ENCODE data around the gene ZNF112.
"Not testable (repeated sequence)": the region's sequence is repeated elsewhere in the genome, so short reads cannot be mapped to it uniquely, and the experiment has no call there.

ZNF112 gene

GRCh38 chr19:44356383-44357111, at the start of gene ZNF112:
ZNF112 (minus strand) TSS chr19:44356680; CDS start chr19:44340539, 16,141 bp downstream.
- DNase-seq (ENCODE audit: low spot score): peak; percentile 98

GRCh38 chr19:44401139-44402115, 44.9 kb upstream of the ZNF112 start, which contains the start of gene ZNF285:
ZNF285 (minus strand) TSS chr19:44401608; CDS start chr19:44397213, 4,395 bp downstream.
- peak; percentile 87 for DNase-seq (ENCODE audit: low spot score)

- DNase-seq (ENCODE audit: low spot score): not testable (repeated sequence)
Observed at GRCh38 chr19:44389268-44389667, 32.8 kb upstream of the ZNF112 start.

GRCh38 chr19:44374789-44375188, 18.3 kb upstream of the ZNF112 start:
- DNase-seq (ENCODE audit: low spot score): no peak

- no peak for DNase-seq (ENCODE audit: low spot score)
Observed at GRCh38 chr19:44371815-44372480, 15.5 kb upstream of the ZNF112 start.

GRCh38 chr19:44367024-44367423, 10.5 kb upstream of the ZNF112 start:
- no peak for DNase-seq (ENCODE audit: low spot score)

- DNase-seq (ENCODE audit: low spot score): no peak
Observed at GRCh38 chr19:44346556-44346955, 9.9 kb downstream of the ZNF112 start.

GRCh38 chr19:44345959-44346358, 10.5 kb downstream of the ZNF112 start:
- DNase-seq (ENCODE audit: low spot score): peak; percentile 12

- DNase-seq (ENCODE audit: low spot score): no peak
Observed at GRCh38 chr19:44344255-44344654, 12.2 kb downstream of the ZNF112 start.

- no peak for DNase-seq (ENCODE audit: low spot score)
Observed at GRCh38 chr19:44341794-44342193, 14.7 kb downstream of the ZNF112 start.

- DNase-seq (ENCODE audit: low spot score): not testable (repeated sequence)
Observed at GRCh38 chr19:44334639-44335038, 21.8 kb downstream of the ZNF112 start.

GRCh38 chr19:44332145-44332544, 24.3 kb downstream of the ZNF112 start:
- no peak for DNase-seq (ENCODE audit: low spot score)

GRCh38 chr19:44315883-44316282, 40.6 kb downstream of the ZNF112 start:
- no peak for DNase-seq (ENCODE audit: low spot score)

- DNase-seq (ENCODE audit: low spot score): no peak
Observed at GRCh38 chr19:44313231-44313630, 43.2 kb downstream of the ZNF112 start.

GRCh38 chr19:44308011-44308410, 48.5 kb downstream of the ZNF112 start:
- DNase-seq (ENCODE audit: low spot score): no peak

- DNase-seq (ENCODE audit: low spot score): no peak
Observed at GRCh38 chr19:44306283-44306682, 50.2 kb downstream of the ZNF112 start.

- no peak for DNase-seq (ENCODE audit: low spot score)
Observed at GRCh38 chr19:44305457-44305856, 51.0 kb downstream of the ZNF112 start.

GRCh38 chr19:44304659-44305193, 51.8 kb downstream of the ZNF112 start, which contains the start of gene ZNF235:
ZNF235 (minus strand) TSS chr19:44305025; CDS start chr19:44303404, 1,621 bp downstream.
- peak; percentile 95 for DNase-seq (ENCODE audit: low spot score)

GRCh38 chr19:44303976-44304568, 52.4 kb downstream of the ZNF112 start:
- DNase-seq (ENCODE audit: low spot score): no peak

GRCh38 chr19:44303320-44303719, 53.2 kb downstream of the ZNF112 start:
- DNase-seq (ENCODE audit: low spot score): no peak

- no peak for DNase-seq (ENCODE audit: low spot score)
Observed at GRCh38 chr19:44284968-44285367, 71.5 kb downstream of the ZNF112 start.

Measured in putamen (tissue), 1 donor.